HCT116 (cell line): ENCODE data around the gene CENPU. TPM values are rescaled to one million over a fixed set of nuclear protein-coding genes. Genes with fewer than 3 reads are reported as not detected.

ENCODE experiments used
- ATAC-seq: fragments of 200-7000 bp; cut with Tn5 transposase; 2 replicates; pipeline ENCODE4 v1.9.1; 2020; ENCODE audit warnings: mild to moderate bottlenecking, moderate library complexity
- BruUV-seq: library from RNA; stranded (reverse); fragments of 400-500 nt; replicated peaks from 2 replicates; lab custom pipeline; 2021; lab: Mats Ljungman, UMichigan
- CTCF ChIA-PET: fragments of 300-600 bp; sonication (Branson Sonifier 250); formaldehyde crosslinking; loops from one replicate; lab custom pipeline; 2021; ENCODE audit warnings: antibody characterized with exemption; lab: Charles Lee
- POLR2A ChIA-PET: fragments of 300-600, 350-600 bp; sonication (Branson Sonifier 250); formaldehyde crosslinking; loops from one replicate; lab custom pipeline; 2021; ENCODE audit warnings: antibody characterized with exemption; lab: Charles Lee
- RAD21 ChIA-PET, 2 experiments: fragments of 300-600 bp; sonication (Branson Sonifier 250); formaldehyde crosslinking; loops; one replicate each; lab custom pipeline; 2023; ENCODE audit warnings: low total read pairs in 2 of 2; ENCODE audit not compliant: uncharacterized antibody in 2 of 2, unreplicated experiment in 2 of 2, low non-redundant PET in 1 of 2; lab: Charles Lee
- DNase-seq: peaks from one replicate; pipeline ENCODE4 v3.0.0-alpha.2; 2010; ENCODE audit warnings: low read depth, low spot score
- H2AFZ ChIP-seq: fragments of 200-600 bp; shearing (Covaris generic), sonication (generic); 2 replicates; pipeline ENCODE4 v1.6.1; 2017; ENCODE audit warnings: low read depth, mixed run types, mixed read lengths, antibody characterized with exemption, low read length; ENCODE audit not compliant: poor library complexity, severe bottlenecking
- H3K27ac ChIP-seq: 2 replicates; pipeline ENCODE4 v1.5.1; 2012; ENCODE audit warnings: low read depth, low read length
- H3K27me3 ChIP-seq: fragments of 200-600 bp; sonication (generic); 2 replicates; pipeline ENCODE4 v1.6.1; 2016; ENCODE audit warnings: mixed run types, low read length, mixed read lengths; ENCODE audit not compliant: insufficient read depth
- H3K36me3 ChIP-seq, 2 experiments: fragments of 200-500 bp in 1 of 2; fragments of 200-600 bp in 1 of 2; sonication (Bioruptor generic) in 1 of 2; sonication (generic) in 1 of 2; 2 replicates each; pipeline versions ENCODE4 v1.5.1 to v1.6.1; 2014 to 2016; ENCODE audit warnings: low read length in 2 of 2, inconsistent platforms in 1 of 2, mixed read lengths in 1 of 2, mixed run types in 1 of 2; ENCODE audit not compliant: insufficient read depth in 2 of 2, control insufficient read depth in 1 of 2
- H3K4me1 ChIP-seq, 2 experiments: fragments of 200-600 bp in 1 of 2; sonication (generic) in 1 of 2; 2 replicates each; pipeline versions ENCODE4 v1.5.1 to v1.6.1; 2012 to 2017; ENCODE audit warnings: low read length in 2 of 2, inconsistent platforms in 1 of 2, mild to moderate bottlenecking in 1 of 2, mixed read lengths in 1 of 2, mixed run types in 1 of 2, moderate library complexity in 1 of 2; ENCODE audit not compliant: insufficient read depth in 2 of 2, control insufficient read depth in 1 of 2
- H3K4me2 ChIP-seq: fragments of 200-600 bp; sonication (generic); 2 replicates; pipeline ENCODE4 v1.6.1; 2017; ENCODE audit warnings: mixed run types, low read length, mixed read lengths
- H3K4me3 ChIP-seq, 2 experiments: fragments of 200-600 bp in 1 of 2; sonication (generic) in 1 of 2; replicated peaks in 1 of 2; 2 replicates each; pipeline ENCODE4 v1.5.1; 2011 to 2016; ENCODE audit warnings: low read length in 2 of 2, control low read depth in 1 of 2, low read depth in 1 of 2, mild to moderate bottlenecking in 1 of 2, mixed read lengths in 1 of 2, mixed run types in 1 of 2
- H3K79me2 ChIP-seq: fragments of 200-600 bp; sonication (generic); 2 replicates; pipeline ENCODE4 v1.6.1; 2017; ENCODE audit warnings: mild to moderate bottlenecking, mixed run types, low read length, moderate library complexity, mixed read lengths; ENCODE audit not compliant: insufficient read depth
- H3K9ac ChIP-seq: fragments of 200-600 bp; sonication (generic); 2 replicates; pipeline ENCODE4 v1.6.1; 2016; ENCODE audit warnings: low read length, mixed read lengths
- H3K9me2 ChIP-seq: fragments of 200-600 bp; sonication (generic), shearing (Covaris generic); 2 replicates; pipeline ENCODE4 v1.6.1; 2017; ENCODE audit warnings: mixed run types, mild to moderate bottlenecking, moderate library complexity; ENCODE audit not compliant: insufficient read depth
- H3K9me3 ChIP-seq, 2 experiments: fragments of 200-500 bp in 1 of 2; fragments of 200-600 bp in 1 of 2; sonication (Bioruptor generic) in 1 of 2; sonication (generic) in 1 of 2; 2 replicates each; pipeline ENCODE4 v1.6.1; 2014 to 2017; ENCODE audit warnings: low read length in 2 of 2, mixed read lengths in 2 of 2, inconsistent platforms in 1 of 2, low read depth in 1 of 2, mild to moderate bottlenecking in 1 of 2, mixed run types in 1 of 2, moderate library complexity in 1 of 2; ENCODE audit not compliant: control insufficient read depth in 1 of 2, insufficient read depth in 1 of 2
- H4K20me1 ChIP-seq: fragments of 200-600 bp; sonication (generic), shearing (Covaris generic); 2 replicates; pipeline ENCODE4 v1.6.1; 2017; ENCODE audit warnings: mixed run types, mild to moderate bottlenecking, moderate library complexity; ENCODE audit not compliant: insufficient read depth
- ATF3 ChIP-seq: IDR thresholded peaks from 2 replicates; pipeline ENCODE4 v1.6.1; 2012
- CBX3 ChIP-seq: IDR thresholded peaks from 2 replicates; pipeline ENCODE4 v1.6.1; 2012; ENCODE audit warnings: low read depth
- CTCF ChIP-seq, 3 experiments: fragments of 200-600 bp in 1 of 3; sonication (generic) in 1 of 3; IDR thresholded peaks in 2 of 3; conservative IDR thresholded peaks in 1 of 3; 2 replicates each; pipeline ENCODE4 v1.5.1; 2012 to 2017; ENCODE audit warnings: low read depth in 2 of 3, low read length in 2 of 3, antibody characterized with exemption in 1 of 3, borderline replicate concordance in 1 of 3, control low read depth in 1 of 3, mild to moderate bottlenecking in 1 of 3, mixed read lengths in 1 of 3, mixed run types in 1 of 3, moderate library complexity in 1 of 3; ENCODE audit not compliant: insufficient read depth in 1 of 3
- EGR1 ChIP-seq: IDR thresholded peaks from 2 replicates; pipeline ENCODE4 v1.6.1; 2012; ENCODE audit warnings: low read depth
- ELF1 ChIP-seq: IDR thresholded peaks from 2 replicates; pipeline ENCODE4 v1.6.1; 2012; ENCODE audit warnings: low read depth, borderline replicate concordance
- JUND ChIP-seq: IDR thresholded peaks from 2 replicates; pipeline ENCODE4 v1.6.1; 2012
- MAX ChIP-seq: IDR thresholded peaks from 2 replicates; pipeline ENCODE4 v1.6.1; 2012
- POLR2A ChIP-seq: IDR thresholded peaks from 2 replicates; pipeline ENCODE4 v1.7.0; 2011; ENCODE audit warnings: borderline replicate concordance; ENCODE audit not compliant: insufficient read depth, insufficient read length; ENCODE audit errors: extremely low read depth
- POLR2AphosphoS5 ChIP-seq: IDR thresholded peaks from 2 replicates; pipeline ENCODE4 v1.6.1; 2011; ENCODE audit warnings: mild to moderate bottlenecking, low read depth, low read length, moderate library complexity
- RAD21 ChIP-seq: IDR thresholded peaks from 2 replicates; pipeline ENCODE4 v1.6.1; 2012; ENCODE audit warnings: low read depth, mild to moderate bottlenecking
- SP1 ChIP-seq: IDR thresholded peaks from 2 replicates; pipeline ENCODE4 v1.6.1; 2012; ENCODE audit warnings: low read depth
- SRF ChIP-seq: IDR thresholded peaks from 2 replicates; pipeline ENCODE4 v1.6.1; 2012; ENCODE audit warnings: low read depth
- YY1 ChIP-seq: IDR thresholded peaks from 2 replicates; pipeline ENCODE4 v1.6.1; 2011; ENCODE audit warnings: low read length, low read depth, moderate library complexity, mild to moderate bottlenecking; ENCODE audit not compliant: insufficient replicate concordance; ENCODE audit errors: extremely low read depth
- ZBTB33 ChIP-seq: IDR thresholded peaks from 2 replicates; pipeline ENCODE4 v1.6.1; 2011; ENCODE audit warnings: mild to moderate bottlenecking, low read length, moderate library complexity; ENCODE audit not compliant: insufficient replicate concordance; ENCODE audit errors: extremely low read depth
- ZNF274 ChIP-seq: fragments of 200-500 bp; sonication (Bioruptor generic); IDR thresholded peaks from 2 replicates; pipeline ENCODE4 v1.6.1; 2014; ENCODE audit warnings: mild to moderate bottlenecking, low read depth, low read length, inconsistent platforms
- intact Hi-C: fragments of 100-400 bp; cut with micrococcal nuclease; formaldehyde crosslinking; loops from 2 replicates; pipeline ENCODE4 v1.10.0; 2022
- total RNA-seq: library from RNA; stranded (reverse); gene quantifications from one replicate; pipeline ENCODE4 v1.2.1, GENCODE V29; 2021; ENCODE audit not compliant: unreplicated experiment

CENPU gene
- total RNA-seq, 1 experiment from 2014 or later = 28.2 TPM

- no peak overlapping the region for H3K4me2 ChIP-seq
- H3K4me1 ChIP-seq = peaks cover 3 to 12% of the 10 kb centered on the region in 2 experiments; a peak in 2 of 4 replicates
- TF ChIP-seq EGR1 = no peak
- no peak for TF ChIP-seq ZNF274
- no peak for TF ChIP-seq RAD21
- TF ChIP-seq POLR2AphosphoS5 = no peak
- TF ChIP-seq ELF1 = no peak
- TF ChIP-seq ZBTB33 = no peak
- no peak for TF ChIP-seq SRF
- no peak for TF ChIP-seq YY1
- no peak for TF ChIP-seq CBX3
- TF ChIP-seq, all 23 proteins: peak for 0
- H3K36me3 ChIP-seq = 0 out of 4 replicates have a peak, but pooled peaks cover 0 to 2% of the 10 kb centered on the region in 2 experiments
- H3K9me3 ChIP-seq = no peaks in the 10 kb centered on the region
- no peak for DNase-seq
- RAD21 ChIA-PET = no interaction called here
- H3K27ac ChIP-seq = no peak overlapping the region
- no peaks in the 10 kb centered on the region for H4K20me1 ChIP-seq
- POLR2A ChIA-PET = no interaction called here
- CTCF ChIA-PET = no interaction called here
- no peaks in the 10 kb centered on the region for H3K9me2 ChIP-seq
- H3K4me3 ChIP-seq = no peak overlapping the region
- no peaks in the 10 kb centered on the region for H3K79me2 ChIP-seq
- ATAC-seq = no peak
- BruUV-seq = no TSS peak
- H2AFZ ChIP-seq = no peak overlapping the region
- intact Hi-C loops = no loop called here
- H3K27me3 ChIP-seq = no peaks in the 10 kb centered on the region
- no peak overlapping the region for H3K9ac ChIP-seq
These were observed 40.8 kb downstream of the CENPU start for GRCh38 chr4:184693056-184693455.

GRCh38 chr4:184689681-184690080, 44.2 kb downstream of the CENPU start:
- BruUV-seq = no TSS peak
- ChIA-PET CTCF (no interaction called here), POLR2A (no interaction called here), RAD21 (no interaction called here)
- no peaks in the 10 kb centered on the region for H3K9me3 ChIP-seq
- no peaks in the 10 kb centered on the region for H3K36me3 ChIP-seq
- no peaks in the 10 kb centered on the region for H4K20me1 ChIP-seq
- H3K9me2 ChIP-seq = no peaks in the 10 kb centered on the region
- H3K9ac ChIP-seq = no peak overlapping the region
- no peak overlapping the region for H2AFZ ChIP-seq
- H3K4me1 ChIP-seq = peaks cover 3 to 17% of the 10 kb centered on the region in 2 experiments; a peak in 2 of 4 replicates
- H3K4me2 ChIP-seq = no peak overlapping the region
- H3K4me3 ChIP-seq = no peak overlapping the region
- no peak for DNase-seq
- no peaks in the 10 kb centered on the region for H3K79me2 ChIP-seq
- no peak overlapping the region for H3K27ac ChIP-seq
- ATAC-seq = no peak
- intact Hi-C loops = no loop called here
- no peaks in the 10 kb centered on the region for H3K27me3 ChIP-seq
- TF ChIP-seq POLR2A (no peak), CBX3 (no peak), ATF3 (no peak), SP1 (no peak), ELF1 (no peak), MAX (no peak), YY1 (no peak), CTCF (IDR thresholded peaks at IDR 0.05 in 2 of 3, conservative IDR thresholded peaks at IDR 0.05 in 1 of 3; ENCODE audit: borderline replicate concordance in 1 of 3, insufficient read depth in 1 of 3, low read depth in 2 of 3, low read length in 2 of 3) (no peak), JUND (no peak), EGR1 (no peak)
